Measurements from ENCODE around the gene COMT. TPM values are rescaled to one million over a fixed set of nuclear protein-coding genes. Genes with fewer than 3 reads are reported as not detected.

Gene COMT
- total RNA-seq, 5 donors from 2014 or later (not counting 1 experiment from before 2014, with no cell fraction given), result 30.6 to 53.1 (median 50.5) TPM

GRCh38 chr22:19991645-19992451 is 50.3 kb downstream of the COMT start:
- 87% methylated on average over 19 of the region's 23 CpGs for WGBS (ENCODE audit: insufficient coverage)
- Mint-ChIP-seq H3K27ac (no peak overlapping the region), H3K4me3 (no peak overlapping the region), H3K4me1 (no peaks in the 10 kb centered on the region), H3K9me3 (no peaks in the 10 kb centered on the region), H3K27me3 (no peaks in the 10 kb centered on the region), H3K36me3 (no peaks in the 10 kb centered on the region)
- ChIA-PET POLR2A (no interaction called here), CTCF (no interaction called here)
- Histone ChIP-seq H3K9me3 (no peaks in the 10 kb centered on the region), H3K4me3 (ENCODE audit: control insufficient read depth in 1 of 2, extremely low read depth in 1 of 2, low read length in 1 of 2) (no peak overlapping the region), H3K27ac (ENCODE audit: low read length) (no peak overlapping the region), H3K27me3 (replicated peaks in 1 of 2; ENCODE audit: control insufficient read depth in 2 of 2, extremely low read depth in 1 of 2, insufficient read depth in 2 of 2, low read length in 1 of 2) (peaks cover 0 to 12% of the 10 kb centered on the region in 2 experiments), H3K4me1 (ENCODE audit: control insufficient read depth in 1 of 2, extremely low read depth in 1 of 2, insufficient read depth in 2 of 2, low read length in 2 of 2) (peaks cover 0 to 8% of the 10 kb centered on the region in 2 experiments), H3K36me3 (ENCODE audit: control insufficient read depth in 2 of 2, extremely low read depth in 1 of 2, insufficient read depth in 1 of 2, low read length in 1 of 2) (no peaks in the 10 kb centered on the region)
- DNase-seq (no peak), ATAC-seq (replicated peaks in 1 of 4) (no peak)

GRCh38 chr22:19992481-19992911 is 50.9 kb downstream of the COMT start:
- DNase-seq (no peak), ATAC-seq (replicated peaks in 1 of 4) (no peak)
- H3K9me3 ChIP-seq, result no peaks in the 10 kb centered on the region
- 72% methylated on average over 4 of the region's 7 CpGs for whole genome bisulfite sequencing (ENCODE audit: insufficient coverage)
- Mint-ChIP-seq H3K9me3 (no peaks in the 10 kb centered on the region), H3K27ac (no peak overlapping the region), H3K36me3 (no peaks in the 10 kb centered on the region), H3K4me1 (no peaks in the 10 kb centered on the region), H3K27me3 (no peaks in the 10 kb centered on the region), H3K4me3 (no peak overlapping the region)
- no peak overlapping the region for H3K27ac ChIP-seq (ENCODE audit: low read length)
- H3K4me1 ChIP-seq (ENCODE audit: control insufficient read depth in 1 of 2, extremely low read depth in 1 of 2, insufficient read depth in 2 of 2, low read length in 2 of 2), result peaks cover 0 to 4% of the 10 kb centered on the region in 2 experiments
- ChIA-PET POLR2A (no interaction called here), CTCF (no interaction called here)
- H3K27me3 ChIP-seq (replicated peaks in 1 of 2; ENCODE audit: control insufficient read depth in 2 of 2, extremely low read depth in 1 of 2, insufficient read depth in 2 of 2, low read length in 1 of 2), result peaks cover 0 to 16% of the 10 kb centered on the region in 2 experiments
- no peaks in the 10 kb centered on the region for H3K36me3 ChIP-seq (ENCODE audit: control insufficient read depth in 2 of 2, extremely low read depth in 1 of 2, insufficient read depth in 1 of 2, low read length in 1 of 2)
- H3K4me3 ChIP-seq (ENCODE audit: control insufficient read depth in 1 of 2, extremely low read depth in 1 of 2, low read length in 1 of 2), result no peak overlapping the region

DNA sequence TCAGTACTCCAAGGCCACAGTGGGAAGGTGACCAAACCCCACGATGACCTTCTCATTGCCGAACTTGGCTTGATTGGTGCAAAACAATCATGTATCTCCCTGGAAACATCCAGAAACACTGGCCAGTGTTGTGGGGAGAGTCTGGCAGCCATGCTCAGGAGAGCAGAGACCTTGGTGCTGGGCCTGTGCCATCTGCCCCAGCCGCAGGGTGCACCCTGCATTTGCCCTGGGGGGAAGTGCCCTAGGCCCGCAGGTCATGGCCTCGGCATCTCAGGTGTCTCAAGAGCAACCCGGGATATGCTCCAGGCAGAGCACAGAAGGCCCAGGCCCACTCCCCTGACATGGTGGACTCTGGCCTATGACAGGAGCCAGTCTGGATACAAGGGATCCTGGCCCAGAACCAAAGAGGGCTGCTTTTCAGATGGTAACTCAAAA is 51.4 kb downstream of the COMT start:
- Mint-ChIP-seq H3K27ac (no peak overlapping the region), H3K4me3 (no peak overlapping the region), H3K36me3 (no peaks in the 10 kb centered on the region), H3K27me3 (no peaks in the 10 kb centered on the region), H3K9me3 (no peaks in the 10 kb centered on the region), H3K4me1 (no peaks in the 10 kb centered on the region)
- no peak for DNase-seq
- ChIA-PET CTCF (no interaction called here), POLR2A (no interaction called here)
- H3K4me1 ChIP-seq (ENCODE audit: control insufficient read depth in 1 of 2, extremely low read depth in 1 of 2, insufficient read depth in 2 of 2, low read length in 2 of 2), result no peaks in the 10 kb centered on the region
- H3K9me3 ChIP-seq, result no peaks in the 10 kb centered on the region
- no peaks in the 10 kb centered on the region for H3K36me3 ChIP-seq (ENCODE audit: control insufficient read depth in 2 of 2, extremely low read depth in 1 of 2, insufficient read depth in 1 of 2, low read length in 1 of 2)
- H3K4me3 ChIP-seq (ENCODE audit: control insufficient read depth in 1 of 2, extremely low read depth in 1 of 2, low read length in 1 of 2), result no peak overlapping the region
- no peak for ATAC-seq (replicated peaks in 1 of 4)
- no peak overlapping the region for H3K27ac ChIP-seq (ENCODE audit: low read length)
- peaks cover 0 to 16% of the 10 kb centered on the region in 2 experiments for H3K27me3 ChIP-seq (replicated peaks in 1 of 2; ENCODE audit: control insufficient read depth in 2 of 2, extremely low read depth in 1 of 2, insufficient read depth in 2 of 2, low read length in 1 of 2)
- 83% methylated on average over 6 of the region's 6 CpGs for WGBS (ENCODE audit: insufficient coverage)

DNA sequence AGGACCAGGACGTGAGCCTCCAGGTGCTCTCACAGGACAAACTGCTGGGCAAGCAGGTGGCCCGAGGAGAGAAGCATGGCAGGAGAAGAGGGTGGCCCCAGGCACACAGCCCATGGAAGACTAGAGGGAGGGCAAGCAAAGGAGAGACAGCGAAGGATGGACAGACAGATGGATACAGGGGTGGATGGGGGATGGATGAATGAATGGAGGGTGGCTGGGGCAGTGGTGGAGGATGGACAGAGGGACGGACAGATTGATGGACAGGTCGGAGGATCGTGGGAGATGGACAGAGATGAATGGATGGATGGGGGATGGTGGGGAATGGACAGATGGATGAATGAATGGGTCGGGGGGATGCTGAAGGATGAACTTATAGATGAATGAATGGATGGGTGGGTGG is 52.4 kb downstream of the COMT start:
- no peaks in the 10 kb centered on the region for H3K9me3 ChIP-seq
- Mint-ChIP-seq H3K4me1 (no peaks in the 10 kb centered on the region), H3K36me3 (no peaks in the 10 kb centered on the region), H3K27me3 (no peaks in the 10 kb centered on the region), H3K27ac (no peak overlapping the region), H3K4me3 (no peak overlapping the region), H3K9me3 (no peaks in the 10 kb centered on the region)
- ChIA-PET CTCF (no interaction called here), POLR2A (no interaction called here)
- no peak overlapping the region for H3K27ac ChIP-seq (ENCODE audit: low read length)
- H3K27me3 ChIP-seq (replicated peaks in 1 of 2; ENCODE audit: control insufficient read depth in 2 of 2, extremely low read depth in 1 of 2, insufficient read depth in 2 of 2, low read length in 1 of 2), result peaks cover 0 to 20% of the 10 kb centered on the region in 2 experiments
- ATAC-seq (replicated peaks in 1 of 4) (no peak), DNase-seq (no peak)
- 79% methylated on average over 7 of the region's 7 CpGs for WGBS (ENCODE audit: insufficient coverage)
- H3K36me3 ChIP-seq (ENCODE audit: control insufficient read depth in 2 of 2, extremely low read depth in 1 of 2, insufficient read depth in 1 of 2, low read length in 1 of 2), result no peaks in the 10 kb centered on the region
- no peak overlapping the region for H3K4me3 ChIP-seq (ENCODE audit: control insufficient read depth in 1 of 2, extremely low read depth in 1 of 2, low read length in 1 of 2)
- H3K4me1 ChIP-seq (ENCODE audit: control insufficient read depth in 1 of 2, extremely low read depth in 1 of 2, insufficient read depth in 2 of 2, low read length in 2 of 2), result no peaks in the 10 kb centered on the region

GRCh38 chr22:19994851-19995610 is 53.5 kb downstream of the COMT start:
- no peak overlapping the region for H3K27ac Mint-ChIP-seq

GRCh38 chr22:19995611-19996339 is 54.2 kb downstream of the COMT start:
- Histone ChIP-seq H3K9me3 (no peaks in the 10 kb centered on the region), H3K27ac (ENCODE audit: low read length) (no peak overlapping the region), H3K27me3 (replicated peaks in 1 of 2; ENCODE audit: control insufficient read depth in 2 of 2, extremely low read depth in 1 of 2, insufficient read depth in 2 of 2, low read length in 1 of 2) (peaks cover 0 to 25% of the 10 kb centered on the region in 2 experiments), H3K4me3 (ENCODE audit: control insufficient read depth in 1 of 2, extremely low read depth in 1 of 2, low read length in 1 of 2) (no peak overlapping the region), H3K4me1 (ENCODE audit: control insufficient read depth in 1 of 2, extremely low read depth in 1 of 2, insufficient read depth in 2 of 2, low read length in 2 of 2) (no peaks in the 10 kb centered on the region), H3K36me3 (ENCODE audit: control insufficient read depth in 2 of 2, extremely low read depth in 1 of 2, insufficient read depth in 1 of 2, low read length in 1 of 2) (no peaks in the 10 kb centered on the region)
- Mint-ChIP-seq H3K4me1 (no peaks in the 10 kb centered on the region), H3K27ac (no peak overlapping the region), H3K36me3 (no peaks in the 10 kb centered on the region), H3K4me3 (no peak overlapping the region), H3K27me3 (no peaks in the 10 kb centered on the region), H3K9me3 (no peaks in the 10 kb centered on the region)
- ATAC-seq (replicated peaks in 1 of 4) (no peak), DNase-seq (no peak)
- CTCF ChIA-PET, result no interaction called here
- POLR2A ChIA-PET, result no interaction called here
- 89% methylated on average over 7 of the region's 18 CpGs for WGBS (ENCODE audit: insufficient coverage)

More at GRCh38 chr22:19994851-19995610, 53.5 kb downstream of the COMT start:
- Histone ChIP-seq H3K36me3 (ENCODE audit: control insufficient read depth in 2 of 2, extremely low read depth in 1 of 2, insufficient read depth in 1 of 2, low read length in 1 of 2) (no peaks in the 10 kb centered on the region), H3K27me3 (replicated peaks in 1 of 2; ENCODE audit: control insufficient read depth in 2 of 2, extremely low read depth in 1 of 2, insufficient read depth in 2 of 2, low read length in 1 of 2) (peaks cover 0 to 25% of the 10 kb centered on the region in 2 experiments), H3K4me1 (ENCODE audit: control insufficient read depth in 1 of 2, extremely low read depth in 1 of 2, insufficient read depth in 2 of 2, low read length in 2 of 2) (no peaks in the 10 kb centered on the region), H3K4me3 (ENCODE audit: control insufficient read depth in 1 of 2, extremely low read depth in 1 of 2, low read length in 1 of 2) (no peak overlapping the region), H3K27ac (ENCODE audit: low read length) (no peak overlapping the region), H3K9me3 (no peaks in the 10 kb centered on the region)
- no peaks in the 10 kb centered on the region for H3K27me3 Mint-ChIP-seq
- H3K36me3 Mint-ChIP-seq, result no peaks in the 10 kb centered on the region
- ChIA-PET CTCF (no interaction called here), POLR2A (no interaction called here)
- H3K4me3 Mint-ChIP-seq, result no peak overlapping the region
- ATAC-seq (replicated peaks in 1 of 4) (no peak), DNase-seq (no peak)
- no peaks in the 10 kb centered on the region for H3K4me1 Mint-ChIP-seq
- H3K9me3 Mint-ChIP-seq, result no peaks in the 10 kb centered on the region
- 85% methylated on average over 11 of the region's 12 CpGs for WGBS (ENCODE audit: insufficient coverage)

Measured in T-cell (primary cell).